ENCODE results near the gene HECW1. TPM values are rescaled to one million over a fixed set of nuclear protein-coding genes. Genes with fewer than 3 reads are reported as not detected.
A peak's percentile ranks its signal among the peaks of the same experiment; 100 is the strongest.

HECW1 gene
- total and polyA plus RNA-seq, 2 of the 8 experiments (the other 6 are each of a cell fraction or from before 2014, with no cell fraction given): 2.9 to 12.7 TPM

DNA sequence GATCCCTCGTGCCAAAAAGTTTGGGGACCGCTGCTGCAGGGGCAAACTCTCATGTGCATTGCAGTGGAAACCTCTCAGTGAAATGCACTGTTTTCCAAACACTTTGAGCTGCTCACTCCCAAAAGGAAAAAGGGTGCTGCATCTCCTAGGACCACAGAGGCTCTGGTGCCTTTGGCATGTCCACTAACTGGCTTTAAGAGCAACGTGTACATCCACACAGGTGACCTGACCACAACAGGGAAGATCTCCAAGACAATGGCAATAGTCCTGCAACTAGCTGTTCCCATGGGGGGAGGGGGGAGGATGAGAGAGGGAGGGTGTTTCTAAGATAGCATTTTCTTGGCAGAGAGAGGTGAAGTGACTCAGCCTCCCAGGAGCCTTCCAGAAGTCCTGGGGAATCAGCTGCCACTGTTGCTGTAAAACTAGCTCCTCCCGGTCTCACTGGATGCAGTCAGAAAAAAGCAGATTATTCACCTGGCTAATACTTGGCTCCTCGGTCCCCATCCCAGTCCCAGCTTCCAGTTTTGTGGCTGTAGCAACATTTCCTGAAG is 181.7 kb downstream of the HECW1 start:
- H3K27me3 ChIP-seq (replicated peaks in 1 of 4; ENCODE audit: control insufficient read depth in 3 of 4, extremely low read depth in 1 of 4, insufficient read depth in 3 of 4, low read length in 3 of 4): no peaks in the 10 kb centered on the region
- no peaks in the 10 kb centered on the region for H3K79me1 ChIP-seq (ENCODE audit: low read depth, low read length)
- H3K23me2 ChIP-seq (ENCODE audit: low read depth, low read length): no peaks in the 10 kb centered on the region
- H2BK15ac ChIP-seq (ENCODE audit: low read length): no peak overlapping the region
- no peak overlapping the region for H4K8ac ChIP-seq (ENCODE audit: extremely low read depth, insufficient read depth, low read length)
- DNase-seq (ENCODE audit: low read depth in 1 of 2, low spot score in 2 of 2) (no peak), FAIRE-seq (peak; percentile 57)
- H3K18ac ChIP-seq (ENCODE audit: extremely low read depth, low read length): peak overlapping the region; percentile 76; the same call in 1 of the 2 replicates
- no peak overlapping the region for H3K4me3 ChIP-seq (ENCODE audit: extremely low read depth in 1 of 4, insufficient read depth in 2 of 4, low read depth in 3 of 4, low read length in 4 of 4)
- no peaks in the 10 kb centered on the region for H3K79me2 ChIP-seq (ENCODE audit: control insufficient read depth in 1 of 2, insufficient read depth in 2 of 2, low read length in 2 of 2)
- no peak overlapping the region for H3K14ac ChIP-seq (ENCODE audit: insufficient read length)
- no peaks in the 10 kb centered on the region for H3K9me3 ChIP-seq (ENCODE audit: insufficient read depth in 2 of 2, low read depth in 1 of 2, low read length in 1 of 2)
- no peak overlapping the region for H3K9ac ChIP-seq (replicated peaks in 1 of 4; ENCODE audit: extremely low read depth in 1 of 4, low read depth in 3 of 4, low read length in 3 of 4)
- no peaks in the 10 kb centered on the region for H4K20me1 ChIP-seq (replicated peaks in 1 of 2; ENCODE audit: control insufficient read depth in 1 of 2, insufficient read depth in 2 of 2, low read length in 2 of 2)
- peak overlapping the region; percentile 44 for H2AK5ac ChIP-seq (ENCODE audit: low read depth, low read length)
- TF ChIP-seq HDAC6 (IDR thresholded peaks at IDR 0.05; ENCODE audit: low read depth, low read length) (no peak), CHD2 (IDR thresholded peaks at IDR 0.05; ENCODE audit: low read length) (no peak), EZH2 (IDR thresholded peaks at IDR 0.05; ENCODE audit: low read depth, low read length, severe bottlenecking) (no peak), YY1 (IDR thresholded peaks at IDR 0.05; ENCODE audit: low read depth, low read length) (no peak), SP4 (IDR thresholded peaks at IDR 0.05; ENCODE audit: low read length) (no peak), JUN (IDR thresholded peaks at IDR 0.05; ENCODE audit: low read depth, low read length) (no peak)
- TF ChIP-seq, protein P1, sequence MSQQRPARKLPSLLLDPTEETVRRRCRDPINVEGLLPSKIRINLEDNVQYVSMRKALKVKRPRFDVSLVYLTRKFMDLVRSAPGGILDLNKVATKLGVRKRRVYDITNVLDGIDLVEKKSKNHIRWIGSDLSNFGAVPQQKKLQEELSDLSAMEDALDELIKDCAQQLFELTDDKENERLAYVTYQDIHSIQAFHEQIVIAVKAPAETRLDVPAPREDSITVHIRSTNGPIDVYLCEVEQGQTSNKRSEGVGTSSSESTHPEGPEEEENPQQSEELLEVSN (IDR thresholded peaks at IDR 0.05): no peak
- TF ChIP-seq, protein P2, sequence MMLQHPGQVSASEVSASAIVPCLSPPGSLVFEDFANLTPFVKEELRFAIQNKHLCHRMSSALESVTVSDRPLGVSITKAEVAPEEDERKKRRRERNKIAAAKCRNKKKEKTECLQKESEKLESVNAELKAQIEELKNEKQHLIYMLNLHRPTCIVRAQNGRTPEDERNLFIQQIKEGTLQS (IDR thresholded peaks at IDR 0.05; ENCODE audit: insufficient read depth, low read depth, low read length): no peak
- H3K23ac ChIP-seq (ENCODE audit: insufficient read length): no peak overlapping the region
- peaks cover 0 to 8% (median 0%) of the 10 kb centered on the region in 4 experiments; a peak in 1 of 8 replicates for H3K36me3 ChIP-seq (ENCODE audit: control insufficient read depth in 2 of 4, insufficient read depth in 4 of 4, low read length in 3 of 4)
- no peak overlapping the region for H3K56ac ChIP-seq (replicated peaks; ENCODE audit: insufficient read length, low read depth, low read length)
- peak overlapping the region; percentile 93 for H4K91ac ChIP-seq (replicated peaks; ENCODE audit: insufficient read length, low read length)
- peaks cover 23 to 49% (median 36%) of the 10 kb centered on the region in 4 experiments for H3K4me1 ChIP-seq (replicated peaks in 1 of 4; ENCODE audit: control insufficient read depth in 3 of 4, insufficient read depth in 4 of 4, low read length in 3 of 4)
- peak overlapping the region; percentile 88 for H2BK20ac ChIP-seq (ENCODE audit: low read length)
- peak overlapping the region; percentile 82 for H2BK5ac ChIP-seq (ENCODE audit: low read depth, low read length)
- peak overlapping the region; percentile 24; the same call in 1 of the 2 replicates for H3K27ac ChIP-seq (ENCODE audit: low read depth, low read length)
- peak overlapping the region; percentile 96 for H2BK120ac ChIP-seq (replicated peaks; ENCODE audit: low read depth, low read length)
- H2AFZ ChIP-seq (ENCODE audit: low read length): peak overlapping the region; percentile 21; the same call in 1 of the 2 replicates
- H3K4me2 ChIP-seq (ENCODE audit: insufficient read depth in 1 of 2, low read depth in 2 of 2, low read length in 2 of 2): peak overlapping the region; percentile 17 to 27; a peak in 1 of 4 replicates
- peak overlapping the region; percentile 82 for H2BK12ac ChIP-seq (ENCODE audit: low read depth, low read length)
- no peak overlapping the region for H3K4ac ChIP-seq (replicated peaks; ENCODE audit: insufficient read length, low read depth, low read length)
- CTCF ChIA-PET (ENCODE audit: partially characterized antibody): interaction anchor here (0.8 to 2.2 kb wide), 8 partner anchors 11 to 319 kb away, joined by 3 to 9 read pairs (median 4); no protein-coding TSS in a partner anchor
- POLR2A ChIA-PET (ENCODE audit: partially characterized antibody): interaction anchor here (0.6 to 1.7 kb wide), 5 partner anchors 11 to 217 kb away, joined by 3 read pairs; no protein-coding TSS in a partner anchor
- 57% methylated on average over 5 of the region's 5 CpGs; no CpG with 5 or more reads in 1 of the 2 experiments for WGBS, 2 experiments (ENCODE audit: extremely low coverage in 1 of 2, insufficient coverage in 1 of 2, insufficient read length in 1 of 2, insufficient replicate concordance in 2 of 2, low coverage in 1 of 2, low lambda C conversion rate in 2 of 2, missing lambda C conversion rate in 1 of 2)
- no peak overlapping the region for H4K5ac ChIP-seq (ENCODE audit: insufficient read length, low read depth, low read length)

Data from H1 (cell line).